ENCODE data around the gene IFITM10.

DNA sequence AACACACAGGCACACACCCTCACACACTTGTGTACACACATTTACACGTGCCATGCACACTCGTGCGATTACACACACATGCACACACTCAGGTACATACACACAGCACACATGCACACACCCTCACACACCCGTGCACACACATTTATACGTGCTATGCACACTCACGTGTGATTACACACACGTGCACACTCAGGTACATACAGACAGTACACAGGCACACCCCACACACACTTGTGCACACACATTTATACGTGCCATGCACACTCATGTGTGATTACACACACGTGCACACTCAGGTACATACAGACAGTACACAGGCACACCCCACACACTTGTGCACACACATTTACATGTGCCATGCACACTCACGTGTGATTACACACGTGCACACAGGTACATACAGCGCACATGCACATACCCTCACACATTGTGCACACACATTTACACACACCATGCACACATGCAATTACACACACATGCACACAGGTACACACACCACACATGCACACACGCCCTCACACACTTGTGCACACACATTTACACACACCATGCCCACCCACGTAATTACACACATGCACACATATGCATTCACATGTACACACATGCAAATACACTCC is 4.6 kb downstream of the IFITM10 start:
- TF ChIP-seq EZH2 (IDR thresholded peaks at IDR 0.05; ENCODE audit: insufficient read depth, poor library complexity, severe bottlenecking) (no peak), EZH2phosphoT487 (IDR thresholded peaks at IDR 0.05; ENCODE audit: insufficient read depth, low read depth) (no peak)

Measured in GM23248 (cell line).